K562 (cell line): ENCODE results near the gene SMAD5. TPM values are rescaled to one million over a fixed set of nuclear protein-coding genes. Genes with fewer than 3 reads are reported as not detected.

ENCODE experiments used
- ATAC-seq: fragments of 200-7000 bp; cut with Tn5 transposase; 3 replicates; pipeline ENCODE4 v1.9.1; 2020; ENCODE audit warnings: moderate library complexity
- BruUV-seq: library from RNA; stranded (reverse); fragments of 400-500 nt; replicated peaks from 2 replicates; lab custom pipeline; 2021; lab: Mats Ljungman, UMichigan
- CTCF ChIA-PET: fragments of 300-600 bp; formaldehyde crosslinking; extraction: SDS; loops from one replicate; lab custom pipeline; 2021; ENCODE audit warnings: low intra/inter-chr PET ratio; lab: Yijun Ruan, JAX
- POLR2A ChIA-PET: fragments of 300-600, 350-650 bp; sonication (Branson Sonifier 250); formaldehyde crosslinking; extraction: SDS; loops from one replicate; lab custom pipeline; 2021; ENCODE audit warnings: antibody characterized with exemption, inconsistent platforms; lab: Yijun Ruan, JAX
- DNase-seq, 4 experiments: peaks; one replicate each; pipeline versions ENCODE4 v3.0.0 to v3.0.0-alpha.2; 2011 to 2018; ENCODE audit warnings: low spot score in 3 of 4, mixed read lengths in 3 of 4; ENCODE audit errors: extremely low read depth in 1 of 4
- FAIRE-seq: peaks from 2 replicates; lab custom pipeline; 2011; peaks lifted over from hg19 to GRCh38; lab: Jason Lieb, UNC
- H2AFZ ChIP-seq: 2 replicates; pipeline ENCODE4 v1.6.0; 2011; ENCODE audit warnings: low read depth, low read length, control low read depth, inconsistent platforms
- H3K27ac ChIP-seq: fragments of 200-600 bp; 3 replicates; pipeline ENCODE4 v1.8.0; 2011; ENCODE audit warnings: low read depth, mild to moderate bottlenecking, control low read depth, inconsistent platforms, low read length, moderate library complexity, mixed read lengths; ENCODE audit errors: extremely low read depth
- H3K27me3 ChIP-seq, 2 experiments: fragments of 300-600 bp in 1 of 2; 2 replicates in 1 of 2; 3 replicates in 1 of 2; pipeline versions ENCODE4 v1.6.0 to v1.8.0; 2011; ENCODE audit warnings: inconsistent platforms in 2 of 2, low read length in 2 of 2, mild to moderate bottlenecking in 1 of 2, mixed read lengths in 1 of 2, moderate library complexity in 1 of 2; ENCODE audit not compliant: control insufficient read depth in 2 of 2, insufficient read depth in 2 of 2
- H3K36me3 ChIP-seq: fragments of 300-600 bp; 3 replicates; pipeline ENCODE4 v1.8.0; 2011; ENCODE audit warnings: mild to moderate bottlenecking, low read length, inconsistent platforms; ENCODE audit not compliant: control insufficient read depth, insufficient read depth
- H3K4me1 ChIP-seq, 2 experiments: fragments of 200-600 bp in 1 of 2; replicated peaks in 1 of 2; 2 replicates in 1 of 2; 3 replicates in 1 of 2; pipeline versions ENCODE4 v1.5.1 to v1.8.0; 2011; ENCODE audit warnings: inconsistent platforms in 2 of 2, low read length in 2 of 2, mild to moderate bottlenecking in 1 of 2, mixed read lengths in 1 of 2, moderate library complexity in 1 of 2; ENCODE audit not compliant: control insufficient read depth in 2 of 2, insufficient read depth in 2 of 2
- H3K4me2 ChIP-seq: 2 replicates; pipeline ENCODE4 v1.6.1; 2011; ENCODE audit warnings: low read length, control low read depth, inconsistent platforms, mixed read lengths; ENCODE audit not compliant: insufficient read depth
- H3K4me3 ChIP-seq: fragments of 200-600 bp; sonication (generic), shearing (Covaris generic); 2 replicates; pipeline ENCODE4 v1.5.1; 2016; ENCODE audit warnings: control low read depth, inconsistent platforms
- H3K79me2 ChIP-seq: fragments of 200-600 bp; 3 replicates; pipeline ENCODE4 v1.8.0; 2011; ENCODE audit warnings: low read length, inconsistent platforms; ENCODE audit not compliant: control insufficient read depth, insufficient read depth
- H3K9ac ChIP-seq, 2 experiments: 2 replicates each; pipeline versions ENCODE4 v1.6.0 to v1.6.1; 2011; ENCODE audit warnings: low read depth in 2 of 2, low read length in 2 of 2, control low read depth in 1 of 2, inconsistent platforms in 1 of 2, mild to moderate bottlenecking in 1 of 2, mixed read lengths in 1 of 2; ENCODE audit not compliant: insufficient read depth in 1 of 2
- H3K9me1 ChIP-seq: one replicate; pipeline ENCODE4 v1.6.0; 2011; ENCODE audit warnings: inconsistent platforms, mild to moderate bottlenecking, low read length, moderate library complexity; ENCODE audit not compliant: control insufficient read depth, insufficient read depth
- H3K9me3 ChIP-seq: replicated peaks from 2 replicates; pipeline ENCODE4 v1.5.1; 2011; ENCODE audit warnings: low read depth, low read length, inconsistent platforms; ENCODE audit not compliant: control insufficient read depth, insufficient read depth
- H4K20me1 ChIP-seq: replicated peaks from 2 replicates; pipeline ENCODE4 v1.6.1; 2011; ENCODE audit warnings: low read length, inconsistent platforms, mixed read lengths; ENCODE audit not compliant: control insufficient read depth, insufficient read depth
- CTCF ChIP-seq, 3 experiments: IDR thresholded peaks in 2 of 3; conservative IDR thresholded peaks in 1 of 3; 2 replicates each; pipeline ENCODE4 v1.5.1; 2011 to 2012; ENCODE audit warnings: low read length in 3 of 3, mild to moderate bottlenecking in 3 of 3, control low read depth in 2 of 3, improper control_type of control experiment in 1 of 3, inconsistent platforms in 1 of 3, low read depth in 1 of 3, mixed read lengths in 1 of 3, moderate library complexity in 1 of 3; ENCODE audit not compliant: insufficient read depth in 2 of 3
- MIER1 ChIP-seq: fragments of 450-650 bp; IDR thresholded peaks from 2 replicates; pipeline ENCODE4 v1.6.1; 2016; ENCODE audit warnings: antibody characterized with exemption, mild to moderate bottlenecking, low read depth
- PPARD ChIP-seq: fragments of 250-450 bp; sonication (Bioruptor Pico); IDR thresholded peaks from 2 replicates; pipeline ENCODE4 v1.8.0; 2022; ENCODE audit warnings: inconsistent platforms, mild to moderate bottlenecking, moderate library complexity
- U2AF1 ChIP-seq: fragments of 200-400 bp; formaldehyde crosslinking; optimal IDR thresholded peaks from 2 replicates; pipeline ENCODE3; 2017; ENCODE audit warnings: mild to moderate bottlenecking, low read depth, low read length, moderate library complexity
- ZNF224 ChIP-seq: sonication (generic); formaldehyde crosslinking; IDR thresholded peaks from 2 replicates; pipeline ENCODE4 v1.8.0; 2022; ENCODE audit warnings: mild to moderate bottlenecking, missing genetic modification reagents
- ZNF592 ChIP-seq: fragments of 450-650 bp; IDR thresholded peaks from 2 replicates; pipeline ENCODE4 v1.6.1; 2017; ENCODE audit warnings: antibody characterized with exemption, mild to moderate bottlenecking
- ZNF76 ChIP-seq: fragments of 250-450 bp; sonication (Bioruptor Pico); IDR thresholded peaks from 2 replicates; pipeline ENCODE4 v1.4.0; 2020; ENCODE audit warnings: mild to moderate bottlenecking, moderate library complexity, borderline replicate concordance
- WGBS: fragments of 100-300 bp; shearing (Covaris generic); methylation state at CpG from one replicate; pipeline ENCODE4 v1.1.6; 2016; ENCODE audit warnings: low coverage, mixed read lengths; ENCODE audit not compliant: insufficient coverage; ENCODE audit errors: missing lambda C conversion rate; 5-methylcytosine and 5-hydroxymethylcytosine counted together
- in situ Hi-C: fragments of 300-500 bp; cut with MboI; formaldehyde crosslinking; loops from 4 replicates; pipeline ENCODE4 v1.15.0; 2018; ENCODE audit warnings: inconsistent platforms, mixed read lengths
- intact Hi-C: fragments of 100-400 bp; cut with micrococcal nuclease; formaldehyde crosslinking; loops from 2 replicates; pipeline ENCODE4 v1.14.2; 2022
- polyA plus RNA-seq, 8 experiments: library from polyadenylated mRNA; depleted of rRNA in 4 of 8; stranded (reverse) in 5 of 8; unstranded in 3 of 8; fragments of >200 nt; fragmentation: Nextera tagmentation in 2 of 8; fragmentation: Illumina TruSeq in 1 of 8; extraction: Ambion mirVana in 2 of 8; extraction: Trizol in 1 of 8; gene quantifications; 2 replicates each; pipeline versions ENCODE4 v1.2.1 to v1.2.3, GENCODE V29; 2011 to 2014; ENCODE audit warnings: inconsistent platforms in 1 of 8, missing spikeins in 1 of 8
- total RNA-seq, 7 experiments: library from RNA; depleted of rRNA in 6 of 7; stranded (reverse); fragments of >200 nt in 6 of 7; fragmentation: Illumina TruSeq in 2 of 7; extraction: Trizol in 2 of 7; gene quantifications; 2 replicates each; pipeline versions ENCODE4 v1.2.1 to v1.2.3, GENCODE V29; 2011 to 2021; ENCODE audit warnings: low replicate concordance in 1 of 7
- TF ChIP-seq, protein P1 (sequence below): sonication (generic); formaldehyde crosslinking; IDR thresholded peaks from 2 replicates; pipeline ENCODE4 v1.8.1; 2023; ENCODE audit warnings: mild to moderate bottlenecking, missing genetic modification reagents

SMAD5 gene
- total and polyA plus RNA-seq, 9 of the 15 experiments (the other 6 are each of a cell fraction or from before 2014, with no cell fraction given), result 12.4 to 53.9 (median 20.3) TPM

DNA sequence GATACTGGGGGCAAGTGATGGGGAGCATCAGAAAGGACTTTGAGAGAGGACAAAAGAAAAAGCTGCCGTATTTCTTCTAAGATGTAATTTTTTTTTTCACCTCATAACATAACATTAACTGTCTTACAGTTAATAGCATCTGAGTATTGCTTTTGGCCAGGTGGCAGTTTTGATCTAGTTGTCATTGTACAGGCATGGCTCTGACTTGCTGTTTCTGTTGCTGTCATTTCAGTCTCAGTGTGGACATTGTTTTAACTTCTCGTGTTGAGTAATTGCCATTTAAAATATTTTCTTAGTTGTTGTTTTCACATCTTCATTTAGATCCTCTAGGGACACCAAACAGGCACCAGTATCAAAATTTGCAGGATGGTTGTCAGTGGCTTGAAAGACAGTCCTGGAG lies 12.4 kb downstream of the SMAD5 start:
- 68% methylated on average over 2 of the region's 2 CpGs for WGBS
- intact Hi-C loops, result no loop called here
- Histone ChIP-seq H4K20me1 (peaks cover 17% of the 10 kb centered on the region; the same call in 1 of the 2 replicates), H3K9me3 (no peaks in the 10 kb centered on the region), H3K27me3 (no peaks in the 10 kb centered on the region), H3K4me1 (no peaks in the 10 kb centered on the region; a peak in 2 of 5 replicates), H3K36me3 (no peaks in the 10 kb centered on the region; the same call in 2 of the 3 replicates), H3K9me1 (no peaks in the 10 kb centered on the region), H3K4me2 (no peak overlapping the region), H3K27ac (no peak overlapping the region), H3K9ac (no peak overlapping the region), H2AFZ (no peak overlapping the region), H3K4me3 (no peak overlapping the region), H3K79me2 (peaks cover 96% of the 10 kb centered on the region)
- ChIA-PET POLR2A (interaction anchor here (0.6 kb wide), 1 partner anchor 16 kb away, joined by 3 read pairs; no protein-coding TSS in a partner anchor), CTCF (no interaction called here)
- in situ Hi-C loops, result no loop called here
- no peak for FAIRE-seq
- ATAC-seq, result no peak
- DNase-seq, result no peak
- no peak for TF ChIP-seq CTCF (IDR thresholded peaks at IDR 0.05 in 2 of 3, conservative IDR thresholded peaks at IDR 0.05 in 1 of 3; ENCODE audit: insufficient read depth in 2 of 3, low read depth in 1 of 3, low read length in 3 of 3)
- no peak for TF ChIP-seq ZNF592
- no peak for TF ChIP-seq U2AF1
- TF ChIP-seq ZNF224 (CRISPR knock-in tag), result no peak
- no peak for TF ChIP-seq ZNF76 (CRISPR knock-in tag)
- TF ChIP-seq, protein P1, sequence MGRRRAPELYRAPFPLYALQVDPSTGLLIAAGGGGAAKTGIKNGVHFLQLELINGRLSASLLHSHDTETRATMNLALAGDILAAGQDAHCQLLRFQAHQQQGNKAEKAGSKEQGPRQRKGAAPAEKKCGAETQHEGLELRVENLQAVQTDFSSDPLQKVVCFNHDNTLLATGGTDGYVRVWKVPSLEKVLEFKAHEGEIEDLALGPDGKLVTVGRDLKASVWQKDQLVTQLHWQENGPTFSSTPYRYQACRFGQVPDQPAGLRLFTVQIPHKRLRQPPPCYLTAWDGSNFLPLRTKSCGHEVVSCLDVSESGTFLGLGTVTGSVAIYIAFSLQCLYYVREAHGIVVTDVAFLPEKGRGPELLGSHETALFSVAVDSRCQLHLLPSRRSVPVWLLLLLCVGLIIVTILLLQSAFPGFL (CRISPR knock-in tag), result no peak
- TF ChIP-seq MIER1, result no peak
- TF ChIP-seq PPARD (CRISPR knock-in tag), result no peak
- BruUV-seq, result no TSS peak
